Measurements from ENCODE around the gene DISC1. TPM values are rescaled to one million over a fixed set of nuclear protein-coding genes. Genes with fewer than 3 reads are reported as not detected.

DISC1 gene
- total RNA-seq, 2 experiments from 2014 or later = 3.5 to 5.0 TPM

- Mint-ChIP-seq H3K4me1 (ENCODE audit: low read depth) (no peaks in the 10 kb centered on the region), H3K4me3 (no peak overlapping the region), H3K27me3 (no peaks in the 10 kb centered on the region), H3K36me3 (ENCODE audit: low read depth) (peaks cover 8% of the 10 kb centered on the region), H3K27ac (no peak overlapping the region), H3K9me3 (peaks cover 6% of the 10 kb centered on the region)
- TF ChIP-seq, protein P1, sequence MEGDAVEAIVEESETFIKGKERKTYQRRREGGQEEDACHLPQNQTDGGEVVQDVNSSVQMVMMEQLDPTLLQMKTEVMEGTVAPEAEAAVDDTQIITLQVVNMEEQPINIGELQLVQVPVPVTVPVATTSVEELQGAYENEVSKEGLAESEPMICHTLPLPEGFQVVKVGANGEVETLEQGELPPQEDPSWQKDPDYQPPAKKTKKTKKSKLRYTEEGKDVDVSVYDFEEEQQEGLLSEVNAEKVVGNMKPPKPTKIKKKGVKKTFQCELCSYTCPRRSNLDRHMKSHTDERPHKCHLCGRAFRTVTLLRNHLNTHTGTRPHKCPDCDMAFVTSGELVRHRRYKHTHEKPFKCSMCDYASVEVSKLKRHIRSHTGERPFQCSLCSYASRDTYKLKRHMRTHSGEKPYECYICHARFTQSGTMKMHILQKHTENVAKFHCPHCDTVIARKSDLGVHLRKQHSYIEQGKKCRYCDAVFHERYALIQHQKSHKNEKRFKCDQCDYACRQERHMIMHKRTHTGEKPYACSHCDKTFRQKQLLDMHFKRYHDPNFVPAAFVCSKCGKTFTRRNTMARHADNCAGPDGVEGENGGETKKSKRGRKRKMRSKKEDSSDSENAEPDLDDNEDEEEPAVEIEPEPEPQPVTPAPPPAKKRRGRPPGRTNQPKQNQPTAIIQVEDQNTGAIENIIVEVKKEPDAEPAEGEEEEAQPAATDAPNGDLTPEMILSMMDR (IDR thresholded peaks at IDR 0.05) = no peak
- POLR2A ChIA-PET = no interaction called here
- intact Hi-C loops (cut with micrococcal nuclease) = no loop called here
- no peak for DNase-seq
- no peak for ATAC-seq
- CTCF ChIA-PET = interaction anchor here (1.1 to 1.8 kb wide), 2 partner anchors 10 to 41 kb away, joined by 3 to 6 read pairs; no protein-coding TSS in a partner anchor
Measured at GRCh38 chr1:231715816-231716722, 89.5 kb downstream of the DISC1 start.

DNA sequence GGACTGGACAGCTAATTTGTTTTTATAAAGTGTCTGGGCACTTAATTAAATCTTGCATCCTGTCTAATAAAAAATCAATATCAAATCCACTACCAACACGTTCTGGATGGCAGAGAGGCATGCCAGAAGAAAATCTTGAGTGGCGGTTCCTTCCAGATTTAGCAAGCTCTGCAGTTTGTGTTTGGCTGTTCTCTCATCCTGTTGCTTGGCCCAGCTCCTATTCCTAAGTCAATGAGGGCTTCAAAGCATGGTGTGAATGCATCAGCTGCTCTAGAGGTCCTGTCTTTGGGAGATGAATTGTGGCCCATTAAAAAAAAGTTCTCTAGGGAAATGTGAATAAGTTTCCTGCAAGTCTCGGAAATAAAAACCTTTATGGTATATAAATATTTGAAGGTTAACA, 90.3 kb downstream of the DISC1 start:
- intact Hi-C loops (cut with micrococcal nuclease) = no loop called here
- peaks cover 4% of the 10 kb centered on the region for H3K36me3 Mint-ChIP-seq (ENCODE audit: low read depth)

DNA sequence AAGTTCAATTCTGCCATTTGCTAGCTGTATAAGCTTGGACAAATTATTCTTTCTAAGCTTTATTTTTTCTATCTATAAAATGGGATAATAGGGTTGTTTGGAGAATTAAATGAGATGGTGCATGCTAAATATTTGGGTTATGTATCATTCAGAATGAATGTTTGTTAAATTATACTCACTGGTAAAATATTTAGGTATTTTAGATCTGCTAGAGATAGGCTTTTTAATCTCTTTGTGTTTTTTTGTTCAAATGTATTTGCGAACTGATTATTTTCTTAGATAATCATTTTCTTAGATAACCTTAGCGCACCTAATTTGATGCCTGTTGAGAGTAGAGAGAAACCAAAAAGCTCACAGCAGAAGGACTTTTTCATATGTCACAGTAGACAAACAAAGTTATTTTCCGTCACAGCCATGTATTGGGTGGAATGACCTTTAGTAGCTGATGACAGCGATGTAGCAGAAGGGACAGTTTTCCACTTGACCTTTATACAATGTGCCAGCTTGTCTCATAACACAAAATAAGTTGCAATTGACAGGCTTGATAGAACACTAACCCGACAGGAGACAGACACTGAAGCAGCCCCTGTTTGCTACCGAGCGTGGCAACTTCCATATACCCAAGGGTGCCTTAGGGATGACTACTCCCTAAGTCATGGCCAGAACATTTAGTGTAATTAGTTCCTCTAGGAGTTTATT, 93.0 kb downstream of the DISC1 start:
- intact Hi-C loops (cut with micrococcal nuclease) = no loop called here

More for the DNA sequence above, 90.3 kb downstream of the DISC1 start:
- Mint-ChIP-seq H3K27me3 (no peaks in the 10 kb centered on the region), H3K4me1 (ENCODE audit: low read depth) (no peaks in the 10 kb centered on the region), H3K27ac (no peak overlapping the region), H3K9me3 (peaks cover 5% of the 10 kb centered on the region), H3K4me3 (no peak overlapping the region)
- DNase-seq (no peak), ATAC-seq (no peak)
- CTCF ChIA-PET = no interaction called here
- POLR2A ChIA-PET = no interaction called here
- TF ChIP-seq, protein P1 (IDR thresholded peaks at IDR 0.05) = no peak

DNA sequence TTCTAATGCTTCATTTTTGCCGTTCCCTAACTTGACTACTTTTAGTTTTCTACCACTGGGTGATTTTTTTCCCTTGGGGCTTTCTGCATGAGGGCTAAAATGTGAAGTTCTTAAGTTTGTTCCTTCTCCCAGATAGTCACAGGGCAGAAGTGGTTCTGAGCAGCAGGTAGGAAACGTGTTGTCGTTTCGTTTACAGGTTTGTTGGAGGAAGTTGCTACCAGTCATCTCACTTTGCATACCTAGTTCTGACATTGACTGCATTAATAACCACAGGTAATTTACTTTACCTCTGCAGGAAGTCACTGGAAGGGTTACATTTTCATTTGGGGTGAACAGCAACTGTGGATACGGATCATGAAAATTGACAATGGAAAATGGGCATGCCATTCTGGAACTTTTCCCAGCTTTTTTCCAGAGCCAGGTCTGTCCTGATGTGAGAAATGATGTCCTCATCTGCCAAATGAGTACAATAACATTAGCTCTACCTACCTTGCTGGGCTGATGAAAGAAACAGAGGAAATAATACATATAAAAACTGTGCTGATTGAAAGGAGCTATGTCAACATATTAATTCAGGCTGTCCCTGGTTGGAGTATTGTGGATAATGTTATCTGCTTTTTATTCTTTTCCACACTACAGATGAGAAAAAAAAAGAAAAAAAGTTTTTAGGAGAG, 94.2 kb downstream of the DISC1 start:
- TF ChIP-seq, protein P1 (IDR thresholded peaks at IDR 0.05) = no peak
- no peak overlapping the region for H3K27ac Mint-ChIP-seq
- DNase-seq (no peak), ATAC-seq (no peak)
- H3K27me3 Mint-ChIP-seq = no peaks in the 10 kb centered on the region
- CTCF ChIA-PET = no interaction called here
- H3K4me1 Mint-ChIP-seq (ENCODE audit: low read depth) = no peaks in the 10 kb centered on the region
- intact Hi-C loops (cut with micrococcal nuclease) = no loop called here
- POLR2A ChIA-PET = no interaction called here
- no peaks in the 10 kb centered on the region for H3K9me3 Mint-ChIP-seq
- H3K4me3 Mint-ChIP-seq = no peak overlapping the region
- no peaks in the 10 kb centered on the region for H3K36me3 Mint-ChIP-seq (ENCODE audit: low read depth)

More for the DNA sequence above, 93.0 kb downstream of the DISC1 start:
- CTCF ChIA-PET = interaction anchor here (0.7 to 1.9 kb wide), 3 partner anchors 11 to 37 kb away, joined by 3 to 4 read pairs (median 3); no protein-coding TSS in a partner anchor
- Mint-ChIP-seq H3K4me1 (ENCODE audit: low read depth) (no peaks in the 10 kb centered on the region), H3K27me3 (no peaks in the 10 kb centered on the region), H3K36me3 (ENCODE audit: low read depth) (no peaks in the 10 kb centered on the region), H3K4me3 (no peak overlapping the region), H3K9me3 (no peaks in the 10 kb centered on the region), H3K27ac (no peak overlapping the region)
- DNase-seq = no peak
- POLR2A ChIA-PET = no interaction called here
- TF ChIP-seq, protein P1 (IDR thresholded peaks at IDR 0.05) = no peak
- no peak for ATAC-seq

All from activated CD8-positive, alpha-beta T cell treated with anti-CD3 and anti-CD28 coated beads for 36 hours (primary cell).